A673 (cell line): ENCODE data around the gene LMO7. TPM values are rescaled to one million over a fixed set of nuclear protein-coding genes. Genes with fewer than 3 reads are reported as not detected.
A peak's percentile ranks its signal among the peaks of the same experiment; 100 is the strongest.

ENCODE experiments used
- BruUV-seq: library from RNA; stranded (reverse); fragments of 400-500 nt; replicated peaks from 2 replicates; lab custom pipeline; 2021; lab: Mats Ljungman, UMichigan
- CTCF ChIA-PET: fragments of 300-600 bp; sonication (Branson Sonifier 250); formaldehyde crosslinking; loops from one replicate; lab custom pipeline; 2022; ENCODE audit warnings: antibody characterized with exemption; lab: Charles Lee
- POLR2A ChIA-PET: fragments of 300-600 bp; sonication (Branson Sonifier 250); formaldehyde crosslinking; loops from one replicate; lab custom pipeline; 2022; ENCODE audit warnings: antibody characterized with exemption; ENCODE audit not compliant: low non-redundant PET; lab: Charles Lee
- DNase-seq: peaks from one replicate; pipeline ENCODE4 v3.0.0-alpha.2; 2015; ENCODE audit warnings: low spot score
- H3K27ac ChIP-seq: fragments of 200-600 bp; sonication (generic); 2 replicates; pipeline ENCODE4 v1.5.1; 2016; ENCODE audit warnings: mixed run types, low read depth, mild to moderate bottlenecking, mixed read lengths, antibody characterized with exemption, low read length; ENCODE audit not compliant: poor library complexity, severe bottlenecking
- H3K27me3 ChIP-seq: fragments of 200-600 bp; sonication (generic); replicated peaks from 2 replicates; pipeline ENCODE4 v1.6.1; 2017; ENCODE audit warnings: mixed run types, low read depth, mild to moderate bottlenecking, mixed read lengths, antibody characterized with exemption, low read length; ENCODE audit not compliant: insufficient read depth, poor library complexity
- H3K36me3 ChIP-seq: fragments of 200-600 bp; sonication (generic); 2 replicates; pipeline ENCODE4 v1.6.1; 2016; ENCODE audit warnings: mixed run types, mild to moderate bottlenecking, mixed read lengths, antibody characterized with exemption, low read length; ENCODE audit not compliant: insufficient read depth, poor library complexity, severe bottlenecking
- H3K4me1 ChIP-seq: fragments of 200-600 bp; sonication (generic); 2 replicates; pipeline ENCODE4 v1.6.1; 2017; ENCODE audit warnings: mixed run types, mild to moderate bottlenecking, mixed read lengths, antibody characterized with exemption, low read length; ENCODE audit not compliant: insufficient read depth, poor library complexity, severe bottlenecking
- H3K4me3 ChIP-seq: fragments of 200-600 bp; sonication (generic); 2 replicates; pipeline ENCODE4 v1.5.1; 2016; ENCODE audit warnings: low read depth, mixed run types, mild to moderate bottlenecking, mixed read lengths, low read length; ENCODE audit not compliant: poor library complexity, severe bottlenecking
- H3K9me3 ChIP-seq: fragments of 200-600 bp; sonication (generic); 2 replicates; pipeline ENCODE4 v1.6.1; 2016; ENCODE audit warnings: mixed run types, low read depth, mild to moderate bottlenecking, mixed read lengths, antibody characterized with exemption, low read length; ENCODE audit not compliant: poor library complexity, severe bottlenecking
- CTCF ChIP-seq: fragments of 300-800, 200-600 bp; sonication (generic); conservative IDR thresholded peaks from 2 replicates; pipeline ENCODE4 v1.5.1; 2017; ENCODE audit warnings: low read depth, mild to moderate bottlenecking, antibody characterized with exemption, low read length, moderate library complexity, mixed read lengths
- EZH2 ChIP-seq: fragments of 200-600 bp; sonication (generic); IDR thresholded peaks from 2 replicates; pipeline ENCODE4 v1.6.1; 2017; ENCODE audit warnings: borderline replicate concordance, low read depth, mild to moderate bottlenecking, mixed read lengths, antibody characterized with exemption, low read length; ENCODE audit not compliant: poor library complexity, severe bottlenecking
- intact Hi-C: fragments of 100-400 bp; cut with micrococcal nuclease; formaldehyde crosslinking; loops from one replicate; pipeline ENCODE4 v1.10.0; 2022; ENCODE audit not compliant: unreplicated experiment
- total RNA-seq: library from RNA; stranded (reverse); gene quantifications from 2 replicates; pipeline ENCODE4 v1.2.3, GENCODE V29; 2021

The LMO7 gene
- total RNA-seq, 1 experiment from 2014 or later, result 20.3 TPM

- intact Hi-C loops, result no loop called here
- BruUV-seq, result no TSS peak
- CTCF ChIA-PET, result no interaction called here
- no peaks in the 10 kb centered on the region for H3K36me3 ChIP-seq
- H3K9me3 ChIP-seq, result no peaks in the 10 kb centered on the region
- H3K27me3 ChIP-seq, result no peaks in the 10 kb centered on the region
- TF ChIP-seq EZH2 (no peak), CTCF (no peak)
- H3K4me3 ChIP-seq, result no peak overlapping the region
- H3K27ac ChIP-seq, result no peak overlapping the region
- peaks cover 7% of the 10 kb centered on the region for H3K4me1 ChIP-seq
- DNase-seq, result no peak
- POLR2A ChIA-PET, result no interaction called here
Observed at GRCh38 chr13:75748874-75749273, 112.7 kb downstream of the LMO7 start.

DNA sequence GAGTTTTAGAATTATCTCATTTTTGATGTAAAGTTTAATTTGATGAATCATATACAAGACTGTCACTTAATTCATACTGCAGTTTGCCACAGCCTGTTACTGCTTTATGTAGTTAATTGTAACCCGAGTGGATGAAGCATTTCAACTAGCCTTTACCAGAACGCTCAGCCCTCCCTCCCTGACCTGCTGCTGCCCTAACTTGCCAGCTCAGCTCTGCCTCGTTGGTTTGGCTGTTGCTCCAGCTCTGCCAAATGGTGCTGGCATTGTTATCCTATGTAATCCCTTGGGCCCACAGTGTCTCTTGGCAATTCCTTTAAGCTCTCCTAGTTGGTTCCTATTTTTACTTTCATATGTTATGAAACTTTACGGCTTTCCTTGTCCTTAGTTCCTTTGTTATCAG, 113.3 kb downstream of the LMO7 start:
- POLR2A ChIA-PET, result no interaction called here
- BruUV-seq, result no TSS peak
- no peak overlapping the region for H3K4me3 ChIP-seq

GRCh38 chr13:75751350-75751749, 115.2 kb downstream of the LMO7 start:
- TF ChIP-seq EZH2, result no peak
- no peak for TF ChIP-seq CTCF
- intact Hi-C loops, result no loop called here
- Histone ChIP-seq H3K27ac (no peak overlapping the region), H3K4me1 (peaks cover 7% of the 10 kb centered on the region), H3K27me3 (no peaks in the 10 kb centered on the region), H3K9me3 (no peaks in the 10 kb centered on the region), H3K4me3 (no peak overlapping the region), H3K36me3 (no peaks in the 10 kb centered on the region)
- POLR2A ChIA-PET, result no interaction called here
- CTCF ChIA-PET, result interaction anchor here (0.6 kb wide), 1 partner anchor 182 kb away, joined by 3 read pairs; no protein-coding TSS in a partner anchor
- no peak for DNase-seq
- no TSS peak for BruUV-seq

More for the DNA sequence above, 113.3 kb downstream of the LMO7 start:
- Histone ChIP-seq H3K27me3 (no peaks in the 10 kb centered on the region), H3K36me3 (no peaks in the 10 kb centered on the region), H3K4me1 (peaks cover 7% of the 10 kb centered on the region), H3K27ac (no peak overlapping the region), H3K9me3 (no peaks in the 10 kb centered on the region)
- DNase-seq, result peak; percentile 45
- intact Hi-C loops, result no loop called here
- CTCF ChIA-PET, result no interaction called here
- TF ChIP-seq CTCF (no peak), EZH2 (no peak)
